Lower lobe of right lung (tissue), 2 donors: ENCODE measurements around the gene EI24. TPM values are rescaled to one million over a fixed set of nuclear protein-coding genes. Genes with fewer than 3 reads are reported as not detected.

Source experiments
- ATAC-seq, 2 donors: fragments of 200-7000 bp; cut with Tn5 transposase; one replicate each; pipeline ENCODE4 v1.9.1; 2020 to 2022; ENCODE audit warnings: mild to moderate bottlenecking in 2 of 2, moderate library complexity in 2 of 2
- DNase-seq: peaks from one replicate; pipeline ENCODE4 v3.0.0-alpha.2; 2020
- H3K27ac ChIP-seq: fragments of 200-600 bp; one replicate; pipeline ENCODE4 v1.8.0; 2022
- H3K27me3 ChIP-seq: fragments of 200-600 bp; one replicate; pipeline ENCODE4 v1.8.0; 2022; ENCODE audit warnings: low read depth
- H3K36me3 ChIP-seq: fragments of 200-600 bp; one replicate; pipeline ENCODE4 v1.8.0; 2022; ENCODE audit warnings: mild to moderate bottlenecking
- H3K4me1 ChIP-seq: fragments of 200-600 bp; one replicate; pipeline ENCODE4 v1.8.0; 2022
- H3K4me3 ChIP-seq: fragments of 200-600 bp; one replicate; pipeline ENCODE4 v1.8.0; 2022; ENCODE audit warnings: mild to moderate bottlenecking
- H3K9me3 ChIP-seq: fragments of 200-600 bp; one replicate; pipeline ENCODE4 v1.8.0; 2022
- CTCF ChIP-seq: fragments of 200-600 bp; IDR thresholded peaks from one replicate; pipeline ENCODE4 v1.8.0; 2022; ENCODE audit warnings: antibody characterized with exemption, mild to moderate bottlenecking
- intact Hi-C: fragments of 100-400 bp; cut with DNase I; formaldehyde crosslinking; loops from one replicate; pipeline ENCODE4 v1.11.0; 2022
- total RNA-seq: library from RNA; stranded (reverse); fragmentation: NEBNext Ultra II Directional; extraction: Animal tissue kit (Norgen Biotek cat#: 25700); gene quantifications from one replicate; pipeline ENCODE4 v1.2.1, GENCODE V29; 2021
- donor health status: DM: no; HTN: yes; CAD: no; lungs with severe emphysema.

Gene EI24
- total RNA-seq, 1 donor from 2014 or later = 56.8 TPM

GRCh38 chr11:125624756-125625213 lies 55.5 kb downstream of the EI24 start, which contains the start of gene CHEK1:
TSS of gene CHEK1 (plus strand) at chr11:125625163. CDS start at chr11:125626769, 1,606 bp downstream.
- no peak for TF ChIP-seq CTCF
- Histone ChIP-seq H3K27ac (peak within 1 kb of the TSS; percentile 88), H3K36me3 (peaks cover 23% of the 10 kb centered on the region), H3K9me3 (no peaks in the 10 kb centered on the region), H3K4me1 (peaks cover 17% of the 10 kb centered on the region), H3K4me3 (peak within 1 kb of the TSS; percentile 79), H3K27me3 (no peaks in the 10 kb centered on the region)
- ATAC-seq (no peak), DNase-seq (no peak)
- intact Hi-C loops = no loop called here

GRCh38 chr11:125625225-125625629 lies 56.0 kb downstream of the EI24 start:
- DNase-seq (no peak), ATAC-seq (peak in 1 of 2 donors; percentile 71)
- Histone ChIP-seq H3K4me3 (peak overlapping the region; percentile 79), H3K27me3 (no peaks in the 10 kb centered on the region), H3K9me3 (no peaks in the 10 kb centered on the region), H3K27ac (peak overlapping the region; percentile 88), H3K36me3 (peaks cover 19% of the 10 kb centered on the region), H3K4me1 (peaks cover 17% of the 10 kb centered on the region)
- TF ChIP-seq CTCF = no peak
- intact Hi-C loops = no loop called here

GRCh38 chr11:125625630-125626287 lies 56.5 kb downstream of the EI24 start:
- no peaks in the 10 kb centered on the region for H3K27me3 ChIP-seq
- DNase-seq (peak; percentile 90), ATAC-seq (peak; percentile 96 to 98)
- H3K4me1 ChIP-seq = peaks cover 17% of the 10 kb centered on the region
- peak overlapping the region; percentile 79 for H3K4me3 ChIP-seq
- H3K9me3 ChIP-seq = no peaks in the 10 kb centered on the region
- TF ChIP-seq CTCF = no peak
- H3K36me3 ChIP-seq = peaks cover 13% of the 10 kb centered on the region
- H3K27ac ChIP-seq = peak overlapping the region; percentile 88
- intact Hi-C loops = no loop called here

- no peak for DNase-seq
- intact Hi-C loops = no loop called here
- no peaks in the 10 kb centered on the region for H3K9me3 ChIP-seq
- no peak for TF ChIP-seq CTCF
- H3K27ac ChIP-seq = peak overlapping the region; percentile 27
- peak in 1 of 2 donors; percentile 31 for ATAC-seq
- peak overlapping the region; percentile 79 for H3K4me3 ChIP-seq
- H3K4me1 ChIP-seq = peaks cover 17% of the 10 kb centered on the region
- peaks cover 7% of the 10 kb centered on the region for H3K36me3 ChIP-seq
- H3K27me3 ChIP-seq = no peaks in the 10 kb centered on the region
Measured at GRCh38 chr11:125626288-125626950, 57.1 kb downstream of the EI24 start.

GRCh38 chr11:125627236-125627910 lies 58.1 kb downstream of the EI24 start:
- H3K9me3 ChIP-seq = no peaks in the 10 kb centered on the region
- H3K27me3 ChIP-seq = no peaks in the 10 kb centered on the region
- H3K4me3 ChIP-seq = no peak overlapping the region
- intact Hi-C loops = no loop called here
- no peaks in the 10 kb centered on the region for H3K36me3 ChIP-seq
- ATAC-seq = no peak
- no peak for TF ChIP-seq CTCF
- no peak overlapping the region for H3K27ac ChIP-seq
- peaks cover 17% of the 10 kb centered on the region for H3K4me1 ChIP-seq
- no peak for DNase-seq

Other genes with a start within 250 kb of the EI24 start
- 23.4 TPM for gene FEZ1, start 73.2 kb upstream of the EI24 start, total RNA-seq
- gene STT3A, start 23.4 kb downstream of the EI24 start, total RNA-seq = 101 TPM
- 3.5 TPM for gene CHEK1, start 55.7 kb downstream of the EI24 start, total RNA-seq
- gene ACRV1, start 111.4 kb downstream of the EI24 start, total RNA-seq = not detected
- not detected for gene PATE1, start 176.8 kb downstream of the EI24 start, total RNA-seq
- not detected for gene PATE2, start 209.4 kb downstream of the EI24 start, total RNA-seq
- gene PATE3, start 218.7 kb downstream of the EI24 start, total RNA-seq = not detected